Measurements from ENCODE around the gene OPN3.

DNA sequence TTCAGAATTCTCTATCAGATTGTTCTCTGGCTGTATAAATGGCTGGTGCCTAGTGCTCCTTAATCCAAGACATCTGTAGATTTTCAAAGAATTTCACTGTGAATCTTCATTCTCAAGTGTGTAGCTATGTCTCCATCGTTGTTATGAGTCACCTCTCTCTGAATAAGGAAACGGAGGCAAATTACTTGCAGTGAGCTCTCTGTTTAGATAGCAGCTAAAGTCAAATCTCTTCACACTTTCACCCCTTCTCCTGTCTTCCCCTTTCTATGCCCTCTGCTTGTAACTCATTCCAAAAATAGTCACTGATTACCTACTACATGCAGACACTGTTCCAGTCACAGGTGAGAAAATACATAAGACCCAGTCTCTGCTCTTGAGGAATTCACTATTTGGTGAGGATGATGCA lies 39.7 kb downstream of the OPN3 start:
- TF ChIP-seq GATA2 (IDR thresholded peaks at IDR 0.05; ENCODE audit: low read depth, low read length) = no peak
- no peak for TF ChIP-seq GATA3 (IDR thresholded peaks at IDR 0.05; ENCODE audit: low read depth, low read length)

Data from SH-SY5Y (cell line).